SU-DHL-6 (cell line): ENCODE measurements around the gene MED27.

ENCODE experiments used
- EZH2phosphoT487 ChIP-seq: fragments of 200-600 bp; sonication (generic), shearing (Covaris generic); conservative IDR thresholded peaks from 2 replicates; pipeline ENCODE4 v1.6.1; 2018; ENCODE audit warnings: mild to moderate bottlenecking, antibody characterized with exemption, low read length, moderate library complexity, mixed read lengths
- TF ChIP-seq, protein P1 (sequence below): fragments of 200-600 bp; sonication (generic); IDR thresholded peaks from one replicate; pipeline ENCODE4 v1.5.1; 2017; ENCODE audit warnings: antibody characterized with exemption, mild to moderate bottlenecking, low read length, moderate library complexity; ENCODE audit not compliant: insufficient read depth, poor library complexity, severe bottlenecking

DNA sequence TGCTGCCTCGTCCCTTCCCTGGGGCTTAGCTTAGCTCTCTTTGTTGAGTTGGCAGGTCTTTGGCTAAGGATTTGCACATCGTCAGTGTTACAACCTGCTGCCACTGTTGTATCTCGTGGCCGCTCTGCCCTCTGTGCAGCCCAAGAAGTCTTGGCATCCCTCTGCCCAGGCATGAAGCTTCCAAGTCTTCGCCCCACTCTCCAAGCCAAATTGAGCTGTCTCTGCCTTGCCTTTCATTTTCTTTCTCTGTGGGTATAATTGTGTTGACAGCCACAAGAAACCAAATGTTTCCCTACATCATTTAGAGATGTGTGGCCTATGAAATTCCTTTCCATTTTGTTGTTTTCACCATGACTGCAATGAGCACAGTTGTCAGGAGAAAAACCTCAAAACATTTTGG lies 29.6 kb upstream of the MED27 start:
- TF ChIP-seq, protein P1, sequence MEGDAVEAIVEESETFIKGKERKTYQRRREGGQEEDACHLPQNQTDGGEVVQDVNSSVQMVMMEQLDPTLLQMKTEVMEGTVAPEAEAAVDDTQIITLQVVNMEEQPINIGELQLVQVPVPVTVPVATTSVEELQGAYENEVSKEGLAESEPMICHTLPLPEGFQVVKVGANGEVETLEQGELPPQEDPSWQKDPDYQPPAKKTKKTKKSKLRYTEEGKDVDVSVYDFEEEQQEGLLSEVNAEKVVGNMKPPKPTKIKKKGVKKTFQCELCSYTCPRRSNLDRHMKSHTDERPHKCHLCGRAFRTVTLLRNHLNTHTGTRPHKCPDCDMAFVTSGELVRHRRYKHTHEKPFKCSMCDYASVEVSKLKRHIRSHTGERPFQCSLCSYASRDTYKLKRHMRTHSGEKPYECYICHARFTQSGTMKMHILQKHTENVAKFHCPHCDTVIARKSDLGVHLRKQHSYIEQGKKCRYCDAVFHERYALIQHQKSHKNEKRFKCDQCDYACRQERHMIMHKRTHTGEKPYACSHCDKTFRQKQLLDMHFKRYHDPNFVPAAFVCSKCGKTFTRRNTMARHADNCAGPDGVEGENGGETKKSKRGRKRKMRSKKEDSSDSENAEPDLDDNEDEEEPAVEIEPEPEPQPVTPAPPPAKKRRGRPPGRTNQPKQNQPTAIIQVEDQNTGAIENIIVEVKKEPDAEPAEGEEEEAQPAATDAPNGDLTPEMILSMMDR = no peak
- TF ChIP-seq EZH2phosphoT487 = no peak
